Mesenchymal stem cell (in vitro differentiated cells and primary cell): ENCODE data around the gene STX19.
A peak's percentile ranks its signal among the peaks of the same experiment; 100 is the strongest.

Experiments used
- DNase-seq: peaks from one replicate; pipeline ENCODE4 v3.0.0-alpha.2; 2013
- H2AFZ ChIP-seq: one replicate; pipeline ENCODE4 v1.6.1; 2013; ENCODE audit warnings: low read depth, mild to moderate bottlenecking, control low read depth, inconsistent platforms, low read length, moderate library complexity
- H2AK5ac ChIP-seq: 2 replicates; pipeline ENCODE4 v1.6.1; 2013; ENCODE audit warnings: low read length, moderate library complexity, mild to moderate bottlenecking, inconsistent platforms; ENCODE audit not compliant: severe bottlenecking
- H2BK120ac ChIP-seq: one replicate; pipeline ENCODE4 v1.6.1; 2013; ENCODE audit warnings: low read depth, mild to moderate bottlenecking, inconsistent platforms, low read length, moderate library complexity
- H2BK12ac ChIP-seq, 2 experiments: one replicate each; pipeline ENCODE4 v1.6.1; 2013; ENCODE audit warnings: inconsistent platforms in 2 of 2, low read length in 2 of 2, mild to moderate bottlenecking in 2 of 2, moderate library complexity in 2 of 2, control low read depth in 1 of 2
- H2BK15ac ChIP-seq: one replicate; pipeline ENCODE4 v1.6.1; 2013; ENCODE audit warnings: mild to moderate bottlenecking, low read depth, inconsistent platforms; ENCODE audit not compliant: poor library complexity, severe bottlenecking
- H2BK5ac ChIP-seq: 2 replicates; pipeline ENCODE4 v1.6.1; 2013; ENCODE audit warnings: low read depth, mild to moderate bottlenecking, low read length, control low read depth, inconsistent platforms; ENCODE audit not compliant: poor library complexity, severe bottlenecking
- H3K14ac ChIP-seq, 2 experiments: one replicate each; pipeline ENCODE4 v1.6.1; 2013; ENCODE audit warnings: inconsistent platforms in 2 of 2, low read length in 2 of 2, control low read depth in 1 of 2, mild to moderate bottlenecking in 1 of 2, moderate library complexity in 1 of 2
- H3K18ac ChIP-seq, 2 experiments: one replicate each; pipeline ENCODE4 v1.6.1; 2013; ENCODE audit warnings: inconsistent platforms in 2 of 2, low read length in 2 of 2, control low read depth in 1 of 2, low read depth in 1 of 2, mild to moderate bottlenecking in 1 of 2
- H3K23ac ChIP-seq, 2 experiments: one replicate each; pipeline ENCODE4 v1.6.1; 2013; ENCODE audit warnings: inconsistent platforms in 2 of 2, low read length in 2 of 2, mild to moderate bottlenecking in 2 of 2, moderate library complexity in 2 of 2, control low read depth in 1 of 2
- H3K27ac ChIP-seq: 2 replicates; pipeline ENCODE4 v1.5.1; 2013; ENCODE audit warnings: mild to moderate bottlenecking, moderate library complexity, low read length, control low read depth, inconsistent platforms; ENCODE audit not compliant: poor library complexity, severe bottlenecking
- H3K27me3 ChIP-seq, 2 experiments: 2 replicates each; pipeline versions ENCODE4 v1.6.1 to v1.7.0; 2013; ENCODE audit warnings: low read length in 2 of 2, mild to moderate bottlenecking in 2 of 2, moderate library complexity in 2 of 2, control low read depth in 1 of 2, inconsistent platforms in 1 of 2; ENCODE audit not compliant: control insufficient read depth in 1 of 2, insufficient read depth in 1 of 2
- H3K36me3 ChIP-seq, 2 experiments: 2 replicates each; pipeline versions ENCODE4 v1.6.1 to v1.7.0; 2013; ENCODE audit warnings: low read length in 2 of 2, control low read depth in 1 of 2, inconsistent platforms in 1 of 2, low read depth in 1 of 2, mild to moderate bottlenecking in 1 of 2; ENCODE audit not compliant: insufficient read depth in 2 of 2, control insufficient read depth in 1 of 2
- H3K4ac ChIP-seq, 2 experiments: one replicate each; pipeline ENCODE4 v1.6.1; 2013; ENCODE audit warnings: inconsistent platforms in 2 of 2, low read length in 2 of 2, mild to moderate bottlenecking in 2 of 2, moderate library complexity in 2 of 2, control low read depth in 1 of 2, low read depth in 1 of 2
- H3K4me1 ChIP-seq: 2 replicates; pipeline ENCODE4 v1.6.1; 2013; ENCODE audit warnings: low read depth, low read length, control low read depth; ENCODE audit not compliant: control insufficient read depth, insufficient read depth
- H3K4me2 ChIP-seq: 2 replicates; pipeline ENCODE4 v1.6.1; 2013; ENCODE audit warnings: low read length, mild to moderate bottlenecking, inconsistent platforms; ENCODE audit not compliant: poor library complexity, severe bottlenecking
- H3K4me3 ChIP-seq, 2 experiments: 2 replicates each; pipeline versions ENCODE4 v1.5.1 to v1.7.0; 2013; ENCODE audit warnings: low read length in 2 of 2, mild to moderate bottlenecking in 2 of 2, control low read depth in 1 of 2, low read depth in 1 of 2; ENCODE audit not compliant: insufficient read depth in 1 of 2
- H3K79me1 ChIP-seq: replicated peaks from 2 replicates; pipeline ENCODE4 v1.6.1; 2013; ENCODE audit warnings: mild to moderate bottlenecking, control low read depth, low read length, inconsistent platforms; ENCODE audit not compliant: poor library complexity, severe bottlenecking
- H3K9ac ChIP-seq: 2 replicates; pipeline ENCODE4 v1.7.0; 2013; ENCODE audit warnings: mild to moderate bottlenecking, low read length, moderate library complexity
- H3K9me3 ChIP-seq: 2 replicates; pipeline ENCODE4 v1.7.0; 2013; ENCODE audit warnings: mild to moderate bottlenecking, low read length; ENCODE audit not compliant: control insufficient read depth
- H4K8ac ChIP-seq: one replicate; pipeline ENCODE4 v1.6.1; 2013; ENCODE audit warnings: inconsistent platforms, mild to moderate bottlenecking, low read length, moderate library complexity
- H4K91ac ChIP-seq: one replicate; pipeline ENCODE4 v1.6.1; 2013; ENCODE audit warnings: mild to moderate bottlenecking, low read length, inconsistent platforms
- WGBS: methylation state at CpG from one replicate; pipeline ENCODE4 v1.1.7; 2013; ENCODE audit warnings: mixed read lengths; 5-methylcytosine and 5-hydroxymethylcytosine counted together

The STX19 gene

DNA sequence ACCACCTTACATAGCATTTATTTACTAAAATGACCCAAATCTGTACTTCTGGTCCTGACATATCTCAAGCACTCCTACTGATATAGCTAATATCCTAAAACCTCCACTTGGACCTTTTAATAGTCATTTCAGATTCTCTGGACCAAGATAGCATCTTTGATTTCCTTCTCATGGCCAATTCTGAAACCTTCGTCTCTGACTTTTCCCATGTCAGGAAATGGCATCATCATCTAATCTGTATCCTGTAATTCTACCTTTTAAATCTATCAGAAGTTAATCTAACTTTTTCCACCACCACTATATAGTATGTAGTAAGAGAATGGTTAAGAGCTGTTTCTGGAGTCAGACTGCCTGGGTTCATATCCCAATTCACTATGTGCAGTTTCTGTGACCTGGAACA, 16.2 kb downstream of the STX19 start:
- H3K23ac ChIP-seq: no peak overlapping the region
- H4K8ac ChIP-seq: no peak overlapping the region
- H2AFZ ChIP-seq: no peak overlapping the region
- no peak overlapping the region for H4K91ac ChIP-seq
- H3K14ac ChIP-seq: no peak overlapping the region
- H3K4ac ChIP-seq: no peak overlapping the region
- no peaks in the 10 kb centered on the region for H3K4me1 ChIP-seq
- H3K9me3 ChIP-seq: no peaks in the 10 kb centered on the region
- no peak overlapping the region for H2AK5ac ChIP-seq
- no peak for DNase-seq
- no peak overlapping the region for H2BK15ac ChIP-seq
- H3K4me3 ChIP-seq: no peak overlapping the region
- H2BK120ac ChIP-seq: no peak overlapping the region
- H2BK5ac ChIP-seq: no peak overlapping the region
- no peaks in the 10 kb centered on the region for H3K27me3 ChIP-seq
- no peaks in the 10 kb centered on the region for H3K79me1 ChIP-seq
- no peak overlapping the region for H3K18ac ChIP-seq
- no peaks in the 10 kb centered on the region for H3K36me3 ChIP-seq
- H3K4me2 ChIP-seq: no peak overlapping the region
- no peak overlapping the region for H2BK12ac ChIP-seq
- WGBS: 100% methylated on average over 1 of the region's 1 CpG
- no peak overlapping the region for H3K9ac ChIP-seq
- no peak overlapping the region for H3K27ac ChIP-seq

DNA sequence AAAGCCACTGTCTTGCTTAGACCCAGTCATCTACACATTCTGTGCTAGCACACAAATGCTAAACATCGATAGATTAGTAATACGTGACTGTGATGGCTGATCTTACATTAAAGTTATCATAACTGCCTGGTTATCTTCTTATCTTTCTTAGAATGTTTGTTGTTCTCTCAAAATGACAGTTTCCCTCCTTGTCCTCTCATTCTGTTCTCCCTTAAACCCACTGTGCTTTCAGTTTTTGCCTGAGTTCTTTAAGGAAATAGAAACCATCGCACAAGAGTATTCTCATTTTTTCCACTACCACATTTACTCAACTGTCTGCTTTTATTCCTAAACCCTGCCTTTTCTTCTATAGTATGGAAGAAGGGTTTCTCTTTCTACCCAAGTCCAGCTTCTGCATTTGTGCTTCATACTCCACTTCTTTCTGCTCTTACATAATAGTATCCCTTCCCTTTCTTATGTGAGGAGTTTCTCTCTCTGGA, 17.1 kb downstream of the STX19 start:
- H3K14ac ChIP-seq: no peak overlapping the region
- no peak overlapping the region for H3K4ac ChIP-seq
- H3K4me3 ChIP-seq: no peak overlapping the region
- H2AK5ac ChIP-seq: no peak overlapping the region
- H3K23ac ChIP-seq: no peak overlapping the region
- H3K27ac ChIP-seq: no peak overlapping the region
- no peak overlapping the region for H4K8ac ChIP-seq
- H2BK120ac ChIP-seq: no peak overlapping the region
- H3K4me1 ChIP-seq: no peaks in the 10 kb centered on the region
- H2BK12ac ChIP-seq: no peak overlapping the region
- DNase-seq: peak; percentile 8
- H3K4me2 ChIP-seq: no peak overlapping the region
- H2BK5ac ChIP-seq: no peak overlapping the region
- H3K18ac ChIP-seq: no peak overlapping the region
- H3K9ac ChIP-seq: no peak overlapping the region
- WGBS: 100% methylated on average over 1 of the region's 3 CpGs
- H3K36me3 ChIP-seq: no peaks in the 10 kb centered on the region
- H3K27me3 ChIP-seq: no peaks in the 10 kb centered on the region
- H2AFZ ChIP-seq: no peak overlapping the region
- no peak overlapping the region for H4K91ac ChIP-seq
- H3K79me1 ChIP-seq: peaks cover 4% of the 10 kb centered on the region
- H2BK15ac ChIP-seq: no peak overlapping the region
- no peaks in the 10 kb centered on the region for H3K9me3 ChIP-seq

- Histone ChIP-seq H2BK12ac (no peak overlapping the region), H3K4me3 (no peak overlapping the region), H4K8ac (no peak overlapping the region), H3K4me2 (no peak overlapping the region), H3K36me3 (no peaks in the 10 kb centered on the region), H2AFZ (no peak overlapping the region), H2BK15ac (no peak overlapping the region), H3K27me3 (no peaks in the 10 kb centered on the region), H3K18ac (no peak overlapping the region), H2BK120ac (no peak overlapping the region), H3K4ac (no peak overlapping the region), H3K9ac (no peak overlapping the region), H3K14ac (no peak overlapping the region), H3K4me1 (no peaks in the 10 kb centered on the region), H3K79me1 (peaks cover 4% of the 10 kb centered on the region), H2AK5ac (no peak overlapping the region), H2BK5ac (no peak overlapping the region), H3K23ac (no peak overlapping the region), H3K9me3 (no peaks in the 10 kb centered on the region), H4K91ac (no peak overlapping the region), H3K27ac (no peak overlapping the region)
- no peak for DNase-seq
- 100% methylated on average over 2 of the region's 2 CpGs for whole genome bisulfite sequencing
These were observed 18.8 kb downstream of the STX19 start for GRCh38 chr3:94009608-94010007.

DNA sequence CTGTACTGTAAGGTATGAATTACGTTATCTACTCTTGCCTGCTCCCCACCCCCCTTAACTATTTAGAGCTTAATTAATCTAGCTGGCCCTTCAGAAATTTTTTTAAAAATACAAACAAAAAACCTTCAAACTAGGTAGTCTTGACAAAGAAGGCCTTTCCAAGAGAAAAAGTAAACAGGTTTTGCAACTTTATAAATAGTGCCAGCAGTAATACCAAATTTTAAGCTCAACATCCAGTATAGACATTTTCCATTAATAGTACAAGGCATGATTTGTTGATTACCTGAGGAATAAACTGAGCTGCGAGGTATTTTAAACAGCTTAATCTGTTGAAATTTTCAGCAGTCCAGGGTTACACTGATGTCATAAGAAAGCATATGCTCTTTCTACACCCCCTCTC, 20.1 kb downstream of the STX19 start:
- peaks cover 4% of the 10 kb centered on the region for H3K79me1 ChIP-seq
- 100% methylated on average over 2 of the region's 2 CpGs for WGBS
- DNase-seq: no peak
- H2AFZ ChIP-seq: no peak overlapping the region
- no peak overlapping the region for H3K9ac ChIP-seq
- no peak overlapping the region for H3K4ac ChIP-seq
- no peak overlapping the region for H4K91ac ChIP-seq
- H2AK5ac ChIP-seq: no peak overlapping the region
- H3K18ac ChIP-seq: no peak overlapping the region
- H3K4me1 ChIP-seq: no peaks in the 10 kb centered on the region
- no peaks in the 10 kb centered on the region for H3K36me3 ChIP-seq
- H3K4me2 ChIP-seq: no peak overlapping the region
- H3K23ac ChIP-seq: no peak overlapping the region
- no peak overlapping the region for H2BK15ac ChIP-seq
- H3K4me3 ChIP-seq: no peak overlapping the region
- no peak overlapping the region for H3K14ac ChIP-seq
- no peaks in the 10 kb centered on the region for H3K9me3 ChIP-seq
- H2BK120ac ChIP-seq: no peak overlapping the region
- H3K27ac ChIP-seq: no peak overlapping the region
- H2BK5ac ChIP-seq: no peak overlapping the region
- no peak overlapping the region for H4K8ac ChIP-seq
- H2BK12ac ChIP-seq: no peak overlapping the region
- H3K27me3 ChIP-seq: no peaks in the 10 kb centered on the region
